ENCODE measurements around the gene FRAT1. TPM values are rescaled to one million over a fixed set of nuclear protein-coding genes. Genes with fewer than 3 reads are reported as not detected.

FRAT1 gene
- total and polyA plus RNA-seq, 3 experiments from 2014 or later: 4.3 to 13.3 (median 4.7) TPM

DNA sequence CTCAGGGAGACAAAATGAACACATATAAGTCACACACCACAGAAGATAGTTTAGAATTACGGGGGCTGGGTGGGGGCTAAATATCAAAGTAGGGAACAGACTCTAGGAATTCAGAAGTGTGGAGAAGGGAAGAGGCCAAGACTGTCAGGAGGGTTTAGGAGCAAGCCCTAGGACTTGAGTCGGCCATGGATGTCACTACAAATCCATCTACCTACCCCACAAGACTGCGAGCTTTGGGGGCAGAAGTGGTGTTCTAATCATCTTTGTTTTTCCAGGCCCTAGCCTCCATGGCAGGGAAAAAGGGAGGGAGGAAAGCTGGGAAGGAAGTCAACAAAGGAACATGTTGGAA, 20.9 kb upstream of the FRAT1 start:
- Mint-ChIP-seq H3K27me3 (peaks cover 2 to 3% of the 10 kb centered on the region in 2 donors), H3K9me3 (no peaks in the 10 kb centered on the region), H3K4me1 (no peaks in the 10 kb centered on the region), H3K36me3 (peaks cover 0 to 5% (median 0%) of the 10 kb centered on the region in 3 donors), H3K27ac (no peak overlapping the region), H3K4me3 (no peak overlapping the region)
- no peak overlapping the region for H3K4me3 ChIP-seq (ENCODE audit: low read length)
- no peaks in the 10 kb centered on the region for H3K27me3 ChIP-seq (ENCODE audit: insufficient read depth, low read length, poor library complexity, severe bottlenecking)
- DNase-seq: no peak
- peak overlapping the region; percentile 39 for H3K27ac ChIP-seq (ENCODE audit: low read depth, low read length)
- no peaks in the 10 kb centered on the region for H3K36me3 ChIP-seq (ENCODE audit: insufficient read depth, low read length)
- ChIA-PET POLR2A (no interaction called here), CTCF (no interaction called here)
- no peaks in the 10 kb centered on the region for H3K4me1 ChIP-seq (ENCODE audit: insufficient read depth, low read length)
- no peaks in the 10 kb centered on the region for H3K9me3 ChIP-seq (ENCODE audit: low read length)

DNA sequence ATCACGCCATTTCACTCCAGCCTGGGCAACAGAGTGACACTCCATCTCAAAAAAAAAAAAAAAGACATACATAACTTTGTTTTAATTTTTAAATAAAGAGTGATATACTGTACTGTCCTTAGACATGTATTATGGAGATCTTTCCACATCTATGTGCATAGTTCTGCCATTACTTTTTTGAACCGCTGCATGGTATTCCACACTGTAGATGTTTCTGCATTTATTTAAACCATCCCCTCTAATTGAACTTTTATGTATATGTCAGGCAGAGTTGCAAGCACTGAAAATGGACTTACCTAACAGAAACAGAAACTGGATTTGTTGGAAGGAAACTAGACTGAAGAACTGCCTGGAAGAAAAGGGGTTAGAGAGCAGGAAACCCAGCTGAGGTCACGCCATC, 18.1 kb upstream of the FRAT1 start:
- H3K4me3 Mint-ChIP-seq: no peak overlapping the region

GRCh38 chr10:97302088-97302791, 16.8 kb upstream of the FRAT1 start:
- no peaks in the 10 kb centered on the region for H3K9me3 Mint-ChIP-seq

More for the DNA sequence above, 18.1 kb upstream of the FRAT1 start:
- no peak overlapping the region for H3K4me3 ChIP-seq (ENCODE audit: low read length)
- H3K27me3 ChIP-seq (ENCODE audit: insufficient read depth, low read length, poor library complexity, severe bottlenecking): no peaks in the 10 kb centered on the region
- no peak overlapping the region for H3K27ac ChIP-seq (ENCODE audit: low read depth, low read length)
- H3K27ac Mint-ChIP-seq: peak overlapping the region in 1 of 8 donors; percentile 26
- no peak for DNase-seq
- H3K4me1 Mint-ChIP-seq: no peaks in the 10 kb centered on the region
- CTCF ChIA-PET: no interaction called here
- POLR2A ChIA-PET: no interaction called here
- no peaks in the 10 kb centered on the region for H3K9me3 ChIP-seq (ENCODE audit: low read length)
- peaks cover 0 to 2% of the 10 kb centered on the region in 2 donors for H3K27me3 Mint-ChIP-seq
- H3K4me1 ChIP-seq (ENCODE audit: insufficient read depth, low read length): no peaks in the 10 kb centered on the region
- H3K36me3 ChIP-seq (ENCODE audit: insufficient read depth, low read length): no peaks in the 10 kb centered on the region
- no peaks in the 10 kb centered on the region for H3K9me3 Mint-ChIP-seq
- peaks cover 0 to 5% (median 0%) of the 10 kb centered on the region in 3 donors for H3K36me3 Mint-ChIP-seq

GRCh38 chr10:97307441-97307840, 11.6 kb upstream of the FRAT1 start:
- no peak for DNase-seq
- H3K4me1 ChIP-seq (ENCODE audit: insufficient read depth, low read length): no peaks in the 10 kb centered on the region
- no peaks in the 10 kb centered on the region for H3K27me3 ChIP-seq (ENCODE audit: insufficient read depth, low read length, poor library complexity, severe bottlenecking)
- ChIA-PET POLR2A (no interaction called here), CTCF (interaction anchor here (1.4 kb wide), 1 partner anchor 11 kb away, joined by 4 read pairs; the partner anchor contains the start of gene FRAT1)
- Mint-ChIP-seq H3K9me3 (no peaks in the 10 kb centered on the region), H3K4me3 (no peak overlapping the region), H3K36me3 (no peaks in the 10 kb centered on the region), H3K27me3 (peaks cover 0 to 1% of the 10 kb centered on the region in 2 donors), H3K27ac (no peak overlapping the region), H3K4me1 (no peaks in the 10 kb centered on the region)
- H3K4me3 ChIP-seq (ENCODE audit: low read length): no peak overlapping the region
- no peak overlapping the region for H3K27ac ChIP-seq (ENCODE audit: low read depth, low read length)
- H3K36me3 ChIP-seq (ENCODE audit: insufficient read depth, low read length): no peaks in the 10 kb centered on the region
- H3K9me3 ChIP-seq (ENCODE audit: low read length): no peaks in the 10 kb centered on the region

More at GRCh38 chr10:97302088-97302791, 16.8 kb upstream of the FRAT1 start:
- Mint-ChIP-seq H3K36me3 (peaks cover 0 to 5% (median 0%) of the 10 kb centered on the region in 3 donors), H3K27me3 (peaks cover 0 to 1% of the 10 kb centered on the region in 2 donors), H3K4me1 (no peaks in the 10 kb centered on the region), H3K4me3 (no peak overlapping the region), H3K27ac (no peak overlapping the region)
- no peaks in the 10 kb centered on the region for H3K36me3 ChIP-seq (ENCODE audit: insufficient read depth, low read length)
- no peaks in the 10 kb centered on the region for H3K9me3 ChIP-seq (ENCODE audit: low read length)
- no peaks in the 10 kb centered on the region for H3K4me1 ChIP-seq (ENCODE audit: insufficient read depth, low read length)
- no peak overlapping the region for H3K27ac ChIP-seq (ENCODE audit: low read depth, low read length)
- ChIA-PET POLR2A (no interaction called here), CTCF (no interaction called here)
- DNase-seq: no peak
- no peak overlapping the region for H3K4me3 ChIP-seq (ENCODE audit: low read length)
- H3K27me3 ChIP-seq (ENCODE audit: insufficient read depth, low read length, poor library complexity, severe bottlenecking): no peaks in the 10 kb centered on the region

DNA sequence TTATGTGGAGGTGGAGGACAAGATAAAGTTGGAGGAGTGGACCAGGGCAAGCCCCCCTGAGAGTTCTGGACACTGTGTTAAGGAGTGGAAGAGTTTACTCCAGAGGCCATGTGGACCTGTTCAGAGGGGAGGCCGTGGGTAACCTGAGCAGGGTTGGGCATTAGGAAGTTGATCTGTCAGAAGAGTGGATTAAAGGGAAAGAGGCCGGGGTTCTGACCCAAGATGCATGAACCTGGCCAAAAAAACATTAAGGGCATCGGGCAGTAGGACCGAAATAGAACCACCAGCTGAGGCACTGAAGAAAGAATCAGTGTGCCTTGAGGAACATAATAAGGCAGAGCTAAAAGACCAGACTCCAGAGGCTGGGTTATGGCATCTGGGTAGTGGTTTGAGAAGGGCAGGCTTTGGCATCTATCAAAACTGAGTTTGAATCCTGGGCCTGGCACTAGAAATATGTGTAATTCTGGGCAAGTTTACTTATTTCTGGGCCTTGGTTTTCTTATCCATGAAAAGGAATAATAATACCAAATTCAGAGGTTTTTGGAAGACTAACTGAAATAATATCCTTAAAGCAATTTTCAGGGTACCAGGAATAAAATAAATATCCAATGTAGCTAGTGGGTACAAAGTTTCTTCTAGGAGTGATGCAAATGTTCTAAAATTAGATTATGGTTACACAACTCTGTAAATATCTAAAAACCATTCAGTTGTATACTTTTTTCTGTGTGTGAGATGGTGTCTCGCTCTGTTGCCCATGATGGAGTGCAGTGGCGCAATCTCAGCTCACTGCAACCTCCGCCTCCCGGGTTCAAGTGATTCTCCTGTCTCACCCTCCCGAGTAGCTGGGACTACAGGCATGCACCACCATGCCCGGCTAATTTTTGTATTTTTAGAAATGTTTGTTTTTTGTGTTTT, 10.9 kb upstream of the FRAT1 start:
- Mint-ChIP-seq H3K27ac (peak overlapping the region in 3 of 8 donors; percentile 3 to 40 (median 17)), H3K36me3 (no peaks in the 10 kb centered on the region), H3K4me3 (no peak overlapping the region), H3K4me1 (no peaks in the 10 kb centered on the region), H3K9me3 (no peaks in the 10 kb centered on the region), H3K27me3 (peaks cover 0 to 1% of the 10 kb centered on the region in 2 donors)
- H3K4me1 ChIP-seq (ENCODE audit: insufficient read depth, low read length): no peaks in the 10 kb centered on the region
- ChIA-PET POLR2A (no interaction called here), CTCF (interaction anchor here (1.4 kb wide), 1 partner anchor 11 kb away, joined by 4 read pairs; the partner anchor contains the start of gene FRAT1)
- no peak overlapping the region for H3K4me3 ChIP-seq (ENCODE audit: low read length)
- H3K9me3 ChIP-seq (ENCODE audit: low read length): no peaks in the 10 kb centered on the region
- H3K27me3 ChIP-seq (ENCODE audit: insufficient read depth, low read length, poor library complexity, severe bottlenecking): no peaks in the 10 kb centered on the region
- H3K36me3 ChIP-seq (ENCODE audit: insufficient read depth, low read length): no peaks in the 10 kb centered on the region
- no peak for DNase-seq
- no peak overlapping the region for H3K27ac ChIP-seq (ENCODE audit: low read depth, low read length)

GRCh38 chr10:97311111-97311626, 7.9 kb upstream of the FRAT1 start:
- Mint-ChIP-seq H3K4me3 (peak overlapping the region in 1 of 7 donors; percentile 3), H3K27me3 (peaks cover 0 to 1% of the 10 kb centered on the region in 2 donors), H3K4me1 (no peaks in the 10 kb centered on the region), H3K9me3 (no peaks in the 10 kb centered on the region), H3K27ac (no peak overlapping the region), H3K36me3 (no peaks in the 10 kb centered on the region)
- H3K4me3 ChIP-seq (ENCODE audit: low read length): no peak overlapping the region
- no peak for DNase-seq
- no peaks in the 10 kb centered on the region for H3K4me1 ChIP-seq (ENCODE audit: insufficient read depth, low read length)
- H3K9me3 ChIP-seq (ENCODE audit: low read length): no peaks in the 10 kb centered on the region
- ChIA-PET CTCF (no interaction called here), POLR2A (interaction anchor here (0.8 kb wide), 1 partner anchor 8 kb away, joined by 3 read pairs; the partner anchor contains the start of gene FRAT1)
- no peaks in the 10 kb centered on the region for H3K36me3 ChIP-seq (ENCODE audit: insufficient read depth, low read length)
- no peaks in the 10 kb centered on the region for H3K27me3 ChIP-seq (ENCODE audit: insufficient read depth, low read length, poor library complexity, severe bottlenecking)
- no peak overlapping the region for H3K27ac ChIP-seq (ENCODE audit: low read depth, low read length)

DNA sequence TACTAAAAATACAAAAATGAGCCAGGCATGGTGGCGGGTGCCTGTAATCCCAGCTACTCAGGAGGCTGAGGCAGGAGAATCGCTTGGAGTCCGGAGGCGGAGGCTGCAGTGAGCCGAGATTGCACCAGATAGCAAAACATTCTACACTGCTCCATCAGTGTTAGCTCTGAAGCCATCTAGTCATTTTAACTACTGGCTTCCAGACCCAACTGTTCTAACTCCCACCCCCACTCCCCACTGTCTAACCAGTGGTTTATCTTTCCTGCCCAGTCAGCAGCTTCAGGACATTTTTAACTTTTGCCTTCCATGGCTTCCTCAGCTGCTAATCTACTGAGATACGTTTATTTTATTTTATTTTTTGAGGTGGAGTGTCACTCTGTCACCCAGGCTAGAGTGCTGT, 6.2 kb upstream of the FRAT1 start:
- Mint-ChIP-seq H3K9me3 (no peaks in the 10 kb centered on the region), H3K4me3 (no peak overlapping the region), H3K27me3 (no peaks in the 10 kb centered on the region), H3K27ac (no peak overlapping the region), H3K4me1 (no peaks in the 10 kb centered on the region), H3K36me3 (no peaks in the 10 kb centered on the region)
- POLR2A ChIA-PET: interaction anchor here (0.6 kb wide), 1 partner anchor 45 kb away, joined by 6 read pairs; no protein-coding TSS in a partner anchor
- H3K27me3 ChIP-seq (ENCODE audit: insufficient read depth, low read length, poor library complexity, severe bottlenecking): no peaks in the 10 kb centered on the region
- DNase-seq: no peak
- no peaks in the 10 kb centered on the region for H3K4me1 ChIP-seq (ENCODE audit: insufficient read depth, low read length)
- H3K36me3 ChIP-seq (ENCODE audit: insufficient read depth, low read length): no peaks in the 10 kb centered on the region
- no peak overlapping the region for H3K4me3 ChIP-seq (ENCODE audit: low read length)
- H3K27ac ChIP-seq (ENCODE audit: low read depth, low read length): no peak overlapping the region
- no peaks in the 10 kb centered on the region for H3K9me3 ChIP-seq (ENCODE audit: low read length)
- CTCF ChIA-PET: interaction anchor here (1.8 kb wide), 1 partner anchor 34 kb away, joined by 5 read pairs; no protein-coding TSS in a partner anchor

DNA sequence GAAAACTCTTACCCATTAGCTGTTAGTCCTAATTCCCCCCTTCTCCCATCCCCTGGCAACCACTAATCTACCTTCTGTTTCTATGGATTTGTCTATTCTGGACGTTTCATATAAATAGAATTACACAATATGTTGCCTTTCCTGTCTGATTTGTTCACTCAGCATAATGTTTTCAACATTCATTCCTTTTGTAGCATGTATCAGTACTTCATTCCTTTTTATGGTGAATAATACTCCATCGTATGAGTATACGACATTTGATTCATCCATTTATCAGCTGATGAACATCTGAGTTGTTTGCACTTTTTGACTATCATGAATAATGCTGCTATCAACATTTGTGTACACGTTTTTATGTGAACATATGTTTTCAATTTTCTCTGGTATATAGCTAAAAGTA, 4.4 kb upstream of the FRAT1 start:
- POLR2A ChIA-PET: no interaction called here
- no peaks in the 10 kb centered on the region for H3K9me3 Mint-ChIP-seq
- DNase-seq: no peak
- Histone ChIP-seq H3K4me3 (ENCODE audit: low read length) (no peak overlapping the region), H3K36me3 (ENCODE audit: insufficient read depth, low read length) (no peaks in the 10 kb centered on the region), H3K27me3 (ENCODE audit: insufficient read depth, low read length, poor library complexity, severe bottlenecking) (no peaks in the 10 kb centered on the region), H3K27ac (ENCODE audit: low read depth, low read length) (no peak overlapping the region), H3K9me3 (ENCODE audit: low read length) (no peaks in the 10 kb centered on the region), H3K4me1 (ENCODE audit: insufficient read depth, low read length) (no peaks in the 10 kb centered on the region)
- CTCF ChIA-PET: interaction anchor here (1.5 kb wide), 1 partner anchor 19 kb away, joined by 5 read pairs; no protein-coding TSS in a partner anchor
- peaks cover 5 to 6% (median 6%) of the 10 kb centered on the region in 3 donors for H3K4me1 Mint-ChIP-seq
- peaks cover 0 to 7% (median 0%) of the 10 kb centered on the region in 3 donors for H3K36me3 Mint-ChIP-seq
- no peak overlapping the region for H3K4me3 Mint-ChIP-seq
- H3K27me3 Mint-ChIP-seq: peaks cover 0 to 1% of the 10 kb centered on the region in 2 donors
- H3K27ac Mint-ChIP-seq: peak overlapping the region in 1 of 8 donors; percentile 14

Measured in CD8-positive, alpha-beta memory T cell (primary cell).